ENCODE measurements around the gene MORN2. TPM values are rescaled to one million over a fixed set of nuclear protein-coding genes. Genes with fewer than 3 reads are reported as not detected.

The MORN2 gene
- total and polyA plus RNA-seq, 8 donors, result 5.5 to 30.6 (median 8.4) TPM

DNA sequence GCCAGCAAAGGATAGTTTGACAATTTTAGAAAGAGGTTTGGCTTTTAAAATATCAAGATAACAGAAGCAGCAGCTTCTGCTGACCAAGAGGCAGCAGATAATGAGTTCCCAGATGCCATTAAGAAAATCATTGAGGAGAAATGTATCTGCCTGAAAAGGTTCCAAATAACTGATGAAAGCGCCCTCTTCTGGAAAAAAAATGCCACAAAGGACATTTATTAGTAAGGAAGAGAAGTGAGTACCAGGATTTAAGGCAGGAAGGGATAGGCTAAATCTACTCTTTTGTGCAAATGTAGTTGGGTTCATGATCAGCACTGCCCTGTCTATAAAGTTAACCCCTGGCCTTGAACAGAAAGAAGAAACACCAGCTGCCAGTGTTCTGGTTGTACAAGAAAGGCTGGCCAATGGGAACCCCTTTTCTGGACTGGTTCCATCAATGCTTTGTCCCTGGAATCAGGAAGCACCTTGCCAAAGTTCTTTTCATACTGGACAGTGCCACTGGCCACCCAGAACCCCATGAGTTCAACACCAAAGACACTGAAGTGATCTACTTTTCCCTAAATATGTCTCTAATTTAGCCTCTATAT is 40.7 kb upstream of the MORN2 start:
- Histone ChIP-seq H3K27me3 (no peaks in the 10 kb centered on the region), H3K4me1 (no peaks in the 10 kb centered on the region), H3K9me3 (no peaks in the 10 kb centered on the region), H3K36me3 (peaks cover 0 to 17% (median 0%) of the 10 kb centered on the region in 3 donors), H3K4me3 (no peak overlapping the region), H3K27ac (no peak overlapping the region)
- TF ChIP-seq, protein P1, sequence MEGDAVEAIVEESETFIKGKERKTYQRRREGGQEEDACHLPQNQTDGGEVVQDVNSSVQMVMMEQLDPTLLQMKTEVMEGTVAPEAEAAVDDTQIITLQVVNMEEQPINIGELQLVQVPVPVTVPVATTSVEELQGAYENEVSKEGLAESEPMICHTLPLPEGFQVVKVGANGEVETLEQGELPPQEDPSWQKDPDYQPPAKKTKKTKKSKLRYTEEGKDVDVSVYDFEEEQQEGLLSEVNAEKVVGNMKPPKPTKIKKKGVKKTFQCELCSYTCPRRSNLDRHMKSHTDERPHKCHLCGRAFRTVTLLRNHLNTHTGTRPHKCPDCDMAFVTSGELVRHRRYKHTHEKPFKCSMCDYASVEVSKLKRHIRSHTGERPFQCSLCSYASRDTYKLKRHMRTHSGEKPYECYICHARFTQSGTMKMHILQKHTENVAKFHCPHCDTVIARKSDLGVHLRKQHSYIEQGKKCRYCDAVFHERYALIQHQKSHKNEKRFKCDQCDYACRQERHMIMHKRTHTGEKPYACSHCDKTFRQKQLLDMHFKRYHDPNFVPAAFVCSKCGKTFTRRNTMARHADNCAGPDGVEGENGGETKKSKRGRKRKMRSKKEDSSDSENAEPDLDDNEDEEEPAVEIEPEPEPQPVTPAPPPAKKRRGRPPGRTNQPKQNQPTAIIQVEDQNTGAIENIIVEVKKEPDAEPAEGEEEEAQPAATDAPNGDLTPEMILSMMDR (IDR thresholded peaks at IDR 0.05), result no peak
- no peak for DNase-seq
- no peak for FAIRE-seq
- intact Hi-C loops (cut with DNase I), result no loop called here
- WGBS, 2 donors, result 41 to 54% methylated on average over 1 of the region's 1 CpG
- ATAC-seq, result peak in 1 of 4 donors; percentile 29

DNA sequence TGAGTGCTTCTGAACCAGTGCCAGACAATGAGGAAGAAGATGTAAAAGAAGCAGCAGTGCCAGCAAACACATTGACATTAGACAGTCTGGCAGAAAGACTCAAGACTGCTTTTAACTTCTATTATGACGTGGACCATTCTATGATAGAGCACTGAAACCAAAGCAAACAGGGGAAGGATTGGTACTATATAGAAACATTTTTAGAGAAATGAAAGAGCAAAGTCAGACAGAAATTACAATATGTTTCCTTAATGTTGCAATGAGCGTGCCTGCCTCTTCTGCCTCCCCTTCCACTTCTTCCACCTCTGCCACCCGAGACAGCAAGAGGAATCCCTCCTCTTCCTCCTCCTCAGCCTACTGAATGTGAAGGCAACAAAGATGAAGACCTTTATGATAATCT is 39.8 kb upstream of the MORN2 start:
- WGBS, 2 donors, result 87 to 94% methylated on average over 3 of the region's 3 CpGs
- Histone ChIP-seq H3K4me1 (no peaks in the 10 kb centered on the region), H3K9me3 (no peaks in the 10 kb centered on the region), H3K27me3 (no peaks in the 10 kb centered on the region), H3K4me3 (no peak overlapping the region), H3K27ac (no peak overlapping the region), H3K36me3 (peaks cover 0 to 17% (median 0%) of the 10 kb centered on the region in 3 donors)
- FAIRE-seq (no peak), ATAC-seq (peak in 3 of 4 donors; percentile 12 to 83 (median 79)), DNase-seq (no peak)
- intact Hi-C loops (cut with DNase I), result no loop called here
- TF ChIP-seq, protein P1 (IDR thresholded peaks at IDR 0.05), result no peak

DNA sequence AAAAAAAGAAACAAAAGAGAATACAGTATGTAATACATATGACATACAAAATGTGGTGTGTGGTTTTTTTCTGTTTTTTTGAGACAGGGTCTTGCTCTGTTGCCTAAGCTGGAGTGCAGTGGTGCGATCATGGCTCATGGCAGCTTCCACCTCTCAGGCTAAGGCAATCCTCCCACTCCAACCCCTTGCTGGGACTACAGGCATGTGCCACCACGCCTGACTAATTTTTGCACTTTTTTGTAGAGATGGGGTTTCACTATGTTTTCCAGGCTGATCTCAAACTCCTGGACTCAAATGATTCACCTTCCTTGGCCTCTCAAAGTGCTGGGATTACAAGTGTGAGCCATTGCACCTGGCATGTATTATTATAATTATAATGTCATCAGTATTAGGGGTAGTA is 39.0 kb upstream of the MORN2 start:
- intact Hi-C loops (cut with DNase I), result no loop called here
- TF ChIP-seq, protein P1 (IDR thresholded peaks at IDR 0.05), result no peak
- no peaks in the 10 kb centered on the region for H3K27me3 ChIP-seq
- FAIRE-seq (no peak), DNase-seq (no peak), ATAC-seq (no peak)
- no peak overlapping the region for H3K27ac ChIP-seq
- no peaks in the 10 kb centered on the region for H3K4me1 ChIP-seq
- peaks cover 0 to 17% (median 0%) of the 10 kb centered on the region in 3 donors for H3K36me3 ChIP-seq
- no peaks in the 10 kb centered on the region for H3K9me3 ChIP-seq
- H3K4me3 ChIP-seq, result no peak overlapping the region
- 95 to 97% methylated on average over 2 of the region's 2 CpGs for WGBS, 2 donors

DNA sequence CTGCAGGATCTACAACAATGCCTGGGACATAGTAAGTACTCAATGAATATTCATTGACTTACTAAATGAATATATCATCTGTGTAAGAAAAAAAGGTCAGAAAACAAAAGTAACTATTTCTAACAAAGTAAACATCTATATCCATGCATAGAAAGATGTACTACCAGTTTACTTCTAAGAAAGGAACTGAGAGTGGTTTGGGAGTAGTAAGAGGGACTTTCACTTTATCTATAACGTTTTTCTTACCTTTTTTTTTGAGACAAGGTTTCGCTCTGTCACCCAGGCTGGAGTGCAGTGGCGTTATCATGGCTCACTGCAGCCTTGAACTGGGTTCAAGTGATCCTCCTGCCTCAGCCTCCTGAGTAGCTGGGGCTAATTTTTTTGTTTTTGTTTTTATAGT is 25.7 kb upstream of the MORN2 start:
- FAIRE-seq (no peak), DNase-seq (no peak), ATAC-seq (no peak)
- no peak overlapping the region for H3K27ac ChIP-seq
- no peaks in the 10 kb centered on the region for H3K27me3 ChIP-seq
- no peaks in the 10 kb centered on the region for H3K4me1 ChIP-seq
- intact Hi-C loops (cut with DNase I), result no loop called here
- TF ChIP-seq, protein P1 (IDR thresholded peaks at IDR 0.05), result no peak
- no peak overlapping the region for H3K4me3 ChIP-seq
- 77 to 83% methylated on average over 3 of the region's 3 CpGs for WGBS, 2 donors
- no peaks in the 10 kb centered on the region for H3K9me3 ChIP-seq
- H3K36me3 ChIP-seq, result peaks cover 0 to 18% (median 0%) of the 10 kb centered on the region in 3 donors

DNA sequence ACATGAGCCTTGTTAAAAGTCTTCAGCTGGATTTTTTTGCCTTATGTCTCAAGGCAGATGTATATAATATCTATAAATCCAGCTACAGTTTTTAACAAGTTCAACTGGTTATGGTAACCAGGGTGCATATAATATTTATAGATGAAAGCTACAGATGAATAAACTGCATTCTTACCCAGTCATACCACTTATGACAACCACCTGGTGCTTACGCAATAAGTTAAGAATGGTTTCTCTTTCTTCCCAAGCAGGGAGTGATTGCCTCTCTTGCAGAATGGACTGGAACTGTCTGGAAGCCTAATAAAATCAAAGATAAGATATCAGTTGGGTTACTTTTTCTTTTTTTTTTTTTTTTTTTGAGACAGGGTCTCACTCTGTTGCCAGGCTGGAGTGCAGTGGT is 19.6 kb upstream of the MORN2 start:
- no peak for ATAC-seq
- 94 to 97% methylated on average over 1 of the region's 1 CpG for WGBS, 2 donors
- H3K27ac ChIP-seq, result no peak overlapping the region
- TF ChIP-seq, protein P1 (IDR thresholded peaks at IDR 0.05), result no peak
- H3K9me3 ChIP-seq, result no peaks in the 10 kb centered on the region
- no peak for DNase-seq
- no peak for FAIRE-seq
- no peaks in the 10 kb centered on the region for H3K4me1 ChIP-seq
- intact Hi-C loops (cut with DNase I), result no loop called here
- H3K4me3 ChIP-seq, result no peak overlapping the region
- peaks cover 0 to 54% (median 2%) of the 10 kb centered on the region in 3 donors for H3K36me3 ChIP-seq
- H3K27me3 ChIP-seq, result no peaks in the 10 kb centered on the region

All from pancreas (tissue), 10 donors.